IMR-90 (cell line): Measurements from ENCODE around the gene SCARF1. TPM values are rescaled to one million over a fixed set of nuclear protein-coding genes. Genes with fewer than 3 reads are reported as not detected.

Experiments used
- ATAC-seq: fragments of 200-7000 bp; cut with Tn5 transposase; 2 replicates; pipeline ENCODE4 v1.9.1; 2020; ENCODE audit warnings: low read depth, mild to moderate bottlenecking, moderate library complexity
- BruUV-seq: library from RNA; stranded (reverse); fragments of 400-500 nt; replicated peaks from 2 replicates; lab custom pipeline; 2021; lab: Mats Ljungman, UMichigan
- CTCF ChIA-PET: fragments of 300-600 bp; formaldehyde crosslinking; extraction: SDS; loops from one replicate; lab custom pipeline; 2021; ENCODE audit warnings: antibody characterized with exemption; lab: Yijun Ruan, JAX
- POLR2A ChIA-PET: fragments of 300-600 bp; sonication (Branson Sonifier 250); formaldehyde crosslinking; loops from one replicate; lab custom pipeline; 2022; ENCODE audit warnings: antibody characterized with exemption; ENCODE audit not compliant: unreplicated experiment; lab: Charles Lee
- DNase-seq: peaks from one replicate; pipeline ENCODE4 v3.0.0; 2013
- H2AFZ ChIP-seq: replicated peaks from 2 replicates; pipeline ENCODE3; 2013; ENCODE audit warnings: low read length, mild to moderate bottlenecking; ENCODE audit not compliant: poor library complexity
- H2AK5ac ChIP-seq: 2 replicates; pipeline ENCODE4 v1.6.1; 2013; ENCODE audit warnings: low read depth, low read length, inconsistent platforms
- H2AK9ac ChIP-seq: replicated peaks from 2 replicates; pipeline ENCODE3; 2013; ENCODE audit warnings: mild to moderate bottlenecking, low read depth, low read length, moderate library complexity; ENCODE audit not compliant: poor library complexity
- H2BK120ac ChIP-seq: 2 replicates; pipeline ENCODE4 v1.6.1; 2013; ENCODE audit warnings: low read depth, low read length, inconsistent platforms
- H2BK15ac ChIP-seq: 3 replicates; pipeline ENCODE4 v1.6.1; 2013; ENCODE audit warnings: low read depth, low read length, inconsistent platforms
- H2BK20ac ChIP-seq: 2 replicates; pipeline ENCODE4 v1.6.1; 2013; ENCODE audit warnings: low read depth, mild to moderate bottlenecking, inconsistent platforms, low read length, moderate library complexity
- H2BK5ac ChIP-seq: 2 replicates; pipeline ENCODE4 v1.6.1; 2013; ENCODE audit warnings: mild to moderate bottlenecking, low read depth, low read length, inconsistent platforms; ENCODE audit not compliant: poor library complexity, severe bottlenecking
- H3K14ac ChIP-seq: replicated peaks from 2 replicates; pipeline ENCODE4 v1.6.1; 2013; ENCODE audit warnings: low read depth, low read length, inconsistent platforms
- H3K18ac ChIP-seq: 2 replicates; pipeline ENCODE4 v1.6.1; 2013; ENCODE audit warnings: low read depth, low read length, control low read depth
- H3K23ac ChIP-seq: 2 replicates; pipeline ENCODE4 v1.6.1; 2013; ENCODE audit warnings: low read depth, low read length, inconsistent platforms
- H3K27ac ChIP-seq: 2 replicates; pipeline ENCODE4 v1.5.1; 2013; ENCODE audit warnings: mild to moderate bottlenecking, control low read depth, low read length; ENCODE audit not compliant: insufficient read depth
- H3K27me3 ChIP-seq: 2 replicates; pipeline ENCODE4 v1.6.1; 2013; ENCODE audit warnings: low read length; ENCODE audit not compliant: control insufficient read depth, insufficient read depth
- H3K36me3 ChIP-seq: 2 replicates; pipeline ENCODE4 v1.6.1; 2013; ENCODE audit warnings: low read length, mixed read lengths; ENCODE audit not compliant: control insufficient read depth, insufficient read depth
- H3K4ac ChIP-seq: 2 replicates; pipeline ENCODE4 v1.6.1; 2013; ENCODE audit warnings: low read depth, low read length, inconsistent platforms
- H3K4me1 ChIP-seq: 2 replicates; pipeline ENCODE4 v1.6.1; 2013; ENCODE audit warnings: low read length, mixed read lengths; ENCODE audit not compliant: control insufficient read depth, insufficient read depth
- H3K4me2 ChIP-seq: 2 replicates; pipeline ENCODE4 v1.6.1; 2013; ENCODE audit warnings: low read depth, mild to moderate bottlenecking, control low read depth, low read length, moderate library complexity
- H3K4me3 ChIP-seq: 2 replicates; pipeline ENCODE4 v1.5.1; 2013; ENCODE audit warnings: low read depth, mild to moderate bottlenecking, control low read depth, low read length, moderate library complexity; ENCODE audit not compliant: insufficient read depth
- H3K56ac ChIP-seq: 2 replicates; pipeline ENCODE4 v1.6.1; 2013; ENCODE audit warnings: low read length, inconsistent platforms; ENCODE audit not compliant: insufficient read depth; ENCODE audit errors: extremely low read depth
- H3K79me1 ChIP-seq, 2 experiments: 2 replicates each; pipeline ENCODE4 v1.6.1; 2013; ENCODE audit warnings: low read length in 2 of 2, inconsistent platforms in 1 of 2, low read depth in 1 of 2
- H3K9ac ChIP-seq: 2 replicates; pipeline ENCODE4 v1.6.1; 2013; ENCODE audit warnings: low read depth, low read length, control low read depth
- H3K9me1 ChIP-seq: 2 replicates; pipeline ENCODE4 v1.6.1; 2013; ENCODE audit warnings: low read length, inconsistent platforms; ENCODE audit not compliant: insufficient read depth
- H3K9me3 ChIP-seq: 2 replicates; pipeline ENCODE4 v1.6.1; 2013; ENCODE audit warnings: low read length; ENCODE audit not compliant: control insufficient read depth, insufficient read depth
- H4K20me1 ChIP-seq: 2 replicates; pipeline ENCODE4 v1.6.1; 2013; ENCODE audit warnings: low read length, inconsistent platforms; ENCODE audit not compliant: insufficient read depth
- H4K5ac ChIP-seq: 2 replicates; pipeline ENCODE4 v1.6.1; 2013; ENCODE audit warnings: mild to moderate bottlenecking, low read depth, low read length, control low read depth
- H4K8ac ChIP-seq, 2 experiments: 2 replicates each; pipeline ENCODE4 v1.6.1; 2013; ENCODE audit warnings: low read depth in 2 of 2, low read length in 2 of 2, control low read depth in 1 of 2, inconsistent platforms in 1 of 2
- H4K91ac ChIP-seq: 2 replicates; pipeline ENCODE4 v1.6.1; 2013; ENCODE audit warnings: low read depth, low read length, inconsistent platforms; ENCODE audit not compliant: insufficient read depth
- ELK1 ChIP-seq: fragments of 150-350 bp; IDR thresholded peaks from 2 replicates; pipeline ENCODE4 v1.6.1; 2016; ENCODE audit warnings: low read depth, mild to moderate bottlenecking, low read length, moderate library complexity, borderline replicate concordance
- FOS ChIP-seq: fragments of 150-350 bp; IDR thresholded peaks from 2 replicates; pipeline ENCODE4 v1.6.1; 2016; ENCODE audit warnings: low read depth, low read length
- POLR2A ChIP-seq: IDR thresholded peaks from 2 replicates; pipeline ENCODE4 v1.6.1; 2012; ENCODE audit warnings: mild to moderate bottlenecking, low read depth, low read length
- RAD21 ChIP-seq: IDR thresholded peaks from 2 replicates; pipeline ENCODE4 v1.6.1; 2012; ENCODE audit warnings: low read length, improper control_type of control experiment
- RFX5 ChIP-seq: IDR thresholded peaks from 2 replicates; pipeline ENCODE4 v1.8.0; 2012; ENCODE audit warnings: low read depth, mild to moderate bottlenecking, low read length, moderate library complexity
- SMC3 ChIP-seq: fragments of 150-350 bp; IDR thresholded peaks from 2 replicates; pipeline ENCODE4 v1.6.1; 2016; ENCODE audit warnings: low read depth, mild to moderate bottlenecking, antibody characterized with exemption, low read length, moderate library complexity
- WGBS, 2 experiments: methylation state at CpG; one replicate each; pipeline versions ENCODE4 v1.1.5 to v1.1.7; 2013; ENCODE audit warnings: missing lambda C conversion rate in 2 of 2; ENCODE audit not compliant: insufficient read length in 1 of 2; ENCODE audit errors: extremely low coverage in 2 of 2; 5-methylcytosine and 5-hydroxymethylcytosine counted together
- dilution Hi-C: fragments of 300-500 bp; cut with HindIII; formaldehyde crosslinking; loops from one replicate; pipeline ENCODE4 v1.14.3; 2018; ENCODE audit warnings: low sequenced_read_pairs; ENCODE audit not compliant: unreplicated experiment
- in situ Hi-C: fragments of 300-500 bp; cut with MboI; formaldehyde crosslinking; loops from 3 replicates; pipeline ENCODE4 v1.14.3; 2019; ENCODE audit warnings: low sequenced_read_pairs, inconsistent platforms, mixed read lengths
- intact Hi-C: fragments of 100-400 bp; cut with micrococcal nuclease; formaldehyde crosslinking; loops from 2 replicates; pipeline ENCODE4 v1.10.0; 2022
- polyA plus RNA-seq, 3 experiments: library from polyadenylated mRNA; depleted of rRNA; stranded (reverse); fragments of >200 nt; gene quantifications; 2 replicates each; pipeline ENCODE4 v1.2.3, GENCODE V29; 2012; ENCODE audit warnings: low replicate concordance in 1 of 3
- total RNA-seq: library from RNA; depleted of rRNA; stranded (reverse); fragments of >200 nt; gene quantifications from 2 replicates; pipeline ENCODE4 v1.2.3, GENCODE V29; 2012

The SCARF1 gene
- total and polyA plus RNA-seq, 2 of the 4 experiments (the other 2 are of a cell fraction), result 0.18 to 0.43 TPM

DNA sequence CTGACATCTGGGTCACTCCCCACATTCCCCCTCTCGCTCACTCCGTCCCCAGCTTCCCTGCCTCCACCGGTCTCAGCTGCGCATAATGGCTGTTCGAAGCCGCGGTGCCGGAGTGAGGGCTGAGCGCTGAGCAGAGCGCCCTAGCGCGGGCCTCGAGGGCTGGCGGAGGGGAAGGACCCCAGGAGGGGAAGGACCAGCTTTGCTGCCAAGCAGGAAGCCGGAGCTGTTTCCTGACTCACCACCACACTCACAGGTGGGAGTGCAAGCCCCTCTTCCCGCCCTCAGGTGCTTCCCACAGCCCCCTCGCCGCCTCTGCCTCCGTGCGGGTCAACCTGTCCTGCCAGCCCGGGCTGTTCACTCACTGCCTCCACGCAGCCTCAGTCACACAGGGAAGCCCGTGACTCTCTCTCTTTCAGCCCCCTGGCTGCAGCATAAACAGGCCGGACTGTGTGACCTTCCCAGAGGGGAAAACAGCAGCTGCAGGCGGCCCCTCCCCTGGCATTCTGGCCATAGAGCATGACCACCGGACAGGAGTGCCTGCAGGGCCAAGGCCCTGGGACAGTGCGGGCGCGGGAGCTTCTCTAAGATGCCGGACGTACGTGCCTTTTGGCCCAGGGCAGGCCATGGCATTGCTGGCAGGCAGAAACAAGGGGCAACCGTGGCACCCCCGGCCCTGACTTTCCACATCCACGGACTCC, 40.6 kb downstream of the SCARF1 start:
- Histone ChIP-seq H3K23ac (no peak overlapping the region), H3K9me1 (no peaks in the 10 kb centered on the region; the same call in 1 of the 2 replicates), H3K18ac (no peak overlapping the region), H2BK5ac (no peak overlapping the region), H3K4me2 (no peak overlapping the region), H3K79me1 (no peaks in the 10 kb centered on the region), H2BK120ac (no peak overlapping the region), H3K4me1 (peaks cover 6% of the 10 kb centered on the region; the same call in 1 of the 2 replicates), H3K9me3 (peaks cover 8% of the 10 kb centered on the region; the same call in 1 of the 2 replicates), H3K27me3 (no peaks in the 10 kb centered on the region), H2AK5ac (no peak overlapping the region), H3K27ac (no peak overlapping the region), H4K5ac (no peak overlapping the region), H2BK20ac (no peak overlapping the region), H4K8ac (no peak overlapping the region), H2BK15ac (no peak overlapping the region), H3K36me3 (no peaks in the 10 kb centered on the region), H4K91ac (no peak overlapping the region), H3K4me3 (no peak overlapping the region), H3K9ac (no peak overlapping the region), H2AFZ (no peak overlapping the region), H3K56ac (no peak overlapping the region), H4K20me1 (no peaks in the 10 kb centered on the region; the same call in 1 of the 2 replicates), H2AK9ac (no peak overlapping the region), H3K14ac (no peak overlapping the region), H3K4ac (no peak overlapping the region)
- in situ Hi-C loops (no loop called here), intact Hi-C loops (no loop called here), dilution Hi-C loops (no loop called here)
- no peak for ATAC-seq
- BruUV-seq, result no TSS peak
- ChIA-PET CTCF (no interaction called here), POLR2A (no interaction called here)
- 66% methylated on average over 15 of the region's 35 CpGs; no CpG with 5 or more reads in 1 of the 2 experiments for WGBS, 2 experiments
- DNase-seq, result no peak
- TF ChIP-seq FOS, result no peak
- no peak for TF ChIP-seq POLR2A
- no peak for TF ChIP-seq RFX5
- no peak for TF ChIP-seq SMC3
- TF ChIP-seq RAD21, result no peak
- TF ChIP-seq ELK1, result no peak
